SK-N-SH (cell line): ENCODE data around the gene ARHGAP45. TPM values are rescaled to one million over a fixed set of nuclear protein-coding genes. Genes with fewer than 3 reads are reported as not detected.
"Not testable (repeated sequence)": the region's sequence is repeated elsewhere in the genome, so short reads cannot be mapped to it uniquely, and the experiment has no call there.

Experiments used
- CTCF ChIA-PET: fragments of 300-600, 350-600 bp; formaldehyde crosslinking; extraction: SDS; loops from one replicate; lab custom pipeline; 2021; lab: Yijun Ruan, JAX
- POLR2A ChIA-PET: fragments of 350-600 bp; sonication (Branson Sonifier 250); formaldehyde crosslinking; extraction: SDS; loops from one replicate; lab custom pipeline; 2020; ENCODE audit warnings: antibody characterized with exemption, inconsistent platforms; lab: Yijun Ruan, JAX
- DNase-seq: peaks from one replicate; pipeline ENCODE4 v3.0.0; 2012
- H2AFZ ChIP-seq: fragments of 200-600 bp; sonication (generic); 2 replicates; pipeline ENCODE4 v1.8.1; 2016; ENCODE audit warnings: antibody characterized with exemption, mild to moderate bottlenecking, low read depth
- H3F3A ChIP-seq: fragments of 200-600 bp; sonication (generic); replicated peaks from 2 replicates; pipeline ENCODE3; 2016; ENCODE audit warnings: antibody characterized with exemption, mild to moderate bottlenecking; ENCODE audit not compliant: insufficient read depth
- H3K27ac ChIP-seq, 2 experiments: fragments of 200-500 bp in 1 of 2; fragments of 200-600 bp in 1 of 2; sonication (Bioruptor generic) in 1 of 2; sonication (generic), shearing (Covaris generic) in 1 of 2; 2 replicates each; pipeline versions ENCODE4 v1.5.1 to v1.6.1; 2014 to 2016; ENCODE audit warnings: low read depth in 2 of 2, inconsistent platforms in 1 of 2, low read length in 1 of 2, mild to moderate bottlenecking in 1 of 2, mixed read lengths in 1 of 2
- H3K27me3 ChIP-seq: fragments of 200-600 bp; sonication (generic), shearing (Covaris generic); 2 replicates; pipeline ENCODE4 v1.6.1; 2016; ENCODE audit warnings: mixed run types; ENCODE audit not compliant: insufficient read depth
- H3K36me3 ChIP-seq, 2 experiments: fragments of 200-500 bp in 1 of 2; fragments of 200-600 bp in 1 of 2; sonication (Bioruptor generic) in 1 of 2; sonication (generic) in 1 of 2; replicated peaks in 1 of 2; 2 replicates each; pipeline versions ENCODE3 to v1.5.1; 2014 to 2016; ENCODE audit warnings: low read length in 1 of 2, mild to moderate bottlenecking in 1 of 2; ENCODE audit not compliant: insufficient read depth in 2 of 2, control insufficient read depth in 1 of 2
- H3K4me1 ChIP-seq, 2 experiments: fragments of 200-500 bp in 1 of 2; fragments of 200-600 bp in 1 of 2; sonication (Bioruptor generic) in 1 of 2; sonication (generic), shearing (Covaris generic) in 1 of 2; 2 replicates each; pipeline versions ENCODE4 v1.5.1 to v1.6.1; 2014 to 2016; ENCODE audit warnings: low read depth in 1 of 2, low read length in 1 of 2, mixed run types in 1 of 2; ENCODE audit not compliant: insufficient read depth in 2 of 2, control insufficient read depth in 1 of 2
- H3K4me2 ChIP-seq: fragments of 200-600 bp; sonication (generic), shearing (Covaris generic); 2 replicates; pipeline ENCODE4 v1.6.1; 2017; ENCODE audit warnings: mixed run types
- H3K4me3 ChIP-seq, 2 experiments: fragments of 200-500 bp in 1 of 2; fragments of 200-600 bp in 1 of 2; sonication (Bioruptor generic) in 1 of 2; sonication (generic), shearing (Covaris generic) in 1 of 2; 2 replicates each; pipeline versions ENCODE4 v1.5.1 to v1.8.1; 2014 to 2016; ENCODE audit warnings: low read depth in 2 of 2, inconsistent platforms in 1 of 2, low read length in 1 of 2, mild to moderate bottlenecking in 1 of 2, mixed read lengths in 1 of 2, moderate library complexity in 1 of 2
- H3K79me2 ChIP-seq: fragments of 200-600 bp; sonication (generic); 2 replicates; pipeline ENCODE4 v1.8.1; 2017; ENCODE audit warnings: mild to moderate bottlenecking; ENCODE audit not compliant: insufficient read depth
- H3K9ac ChIP-seq: fragments of 200-600 bp; sonication (generic); 2 replicates; pipeline ENCODE4 v1.6.1; 2017; ENCODE audit warnings: mixed run types
- H3K9me2 ChIP-seq: fragments of 200-600 bp; sonication (generic); 2 replicates; pipeline ENCODE4 v1.6.1; 2017; ENCODE audit warnings: mixed run types
- H3K9me3 ChIP-seq: fragments of 200-600 bp; sonication (generic); 2 replicates; pipeline ENCODE4 v1.6.1; 2017; ENCODE audit warnings: mixed run types, mild to moderate bottlenecking, moderate library complexity
- H4K20me1 ChIP-seq: fragments of 200-600 bp; sonication (generic); 2 replicates; pipeline ENCODE4 v1.6.1; 2017; ENCODE audit warnings: mild to moderate bottlenecking, mixed run types; ENCODE audit not compliant: insufficient read depth
- EZH2phosphoT487 ChIP-seq: fragments of 200-600 bp; sonication (generic); IDR thresholded peaks from 2 replicates; pipeline ENCODE4 v1.6.1; 2017; ENCODE audit warnings: low read depth, mixed run types, mild to moderate bottlenecking, antibody characterized with exemption, moderate library complexity, borderline replicate concordance
- FOSL2 ChIP-seq: IDR thresholded peaks from 2 replicates; pipeline ENCODE4 v1.4.0; 2012; ENCODE audit warnings: low read depth, mild to moderate bottlenecking, moderate library complexity, borderline replicate concordance
- JUND ChIP-seq: IDR thresholded peaks from 2 replicates; pipeline ENCODE4 v1.4.0; 2012
- MXI1 ChIP-seq: IDR thresholded peaks from 2 replicates; pipeline ENCODE4 v1.6.1; 2012; ENCODE audit warnings: mild to moderate bottlenecking, low read depth, low read length, improper control_type of control experiment
- NFIC ChIP-seq: IDR thresholded peaks from 2 replicates; pipeline ENCODE4 v1.4.0; 2012; ENCODE audit warnings: borderline replicate concordance
- NRF1 ChIP-seq: IDR thresholded peaks from 2 replicates; pipeline ENCODE4 v1.6.1; 2012; ENCODE audit warnings: low read depth, mild to moderate bottlenecking, low read length
- RAD21 ChIP-seq: IDR thresholded peaks from 2 replicates; pipeline ENCODE4 v1.6.1; 2012; ENCODE audit warnings: mild to moderate bottlenecking, low read length
- RCOR1 ChIP-seq: fragments of 150-350 bp; IDR thresholded peaks from 2 replicates; pipeline ENCODE4 v1.6.1; 2017; ENCODE audit warnings: antibody characterized with exemption, low read length
- RFX5 ChIP-seq: IDR thresholded peaks from 2 replicates; pipeline ENCODE4 v1.6.1; 2012; ENCODE audit warnings: mild to moderate bottlenecking, improper control_type of control experiment, low read length
- USF2 ChIP-seq: fragments of 150-350 bp; IDR thresholded peaks from 2 replicates; pipeline ENCODE4 v1.6.1; 2017; ENCODE audit warnings: antibody characterized with exemption, low read length, low read depth, borderline replicate concordance
- ZBTB33 ChIP-seq: IDR thresholded peaks from 2 replicates; pipeline ENCODE4 v1.4.0; 2012; ENCODE audit warnings: low read depth, borderline replicate concordance
- WGBS: methylation state at CpG from one replicate; pipeline ENCODE4 v1.1.6; 2017; ENCODE audit warnings: low lambda C conversion rate; 5-methylcytosine and 5-hydroxymethylcytosine counted together
- polyA plus RNA-seq, 3 experiments: library from polyadenylated mRNA; depleted of rRNA; stranded (reverse); fragments of >200 nt; gene quantifications; 2 replicates each; pipeline ENCODE4 v1.2.3, GENCODE V29; 2012

ARHGAP45 gene
- polyA plus RNA-seq, 1 of the 3 experiments (the other 2 are of a cell fraction), result 4.2 TPM

DNA sequence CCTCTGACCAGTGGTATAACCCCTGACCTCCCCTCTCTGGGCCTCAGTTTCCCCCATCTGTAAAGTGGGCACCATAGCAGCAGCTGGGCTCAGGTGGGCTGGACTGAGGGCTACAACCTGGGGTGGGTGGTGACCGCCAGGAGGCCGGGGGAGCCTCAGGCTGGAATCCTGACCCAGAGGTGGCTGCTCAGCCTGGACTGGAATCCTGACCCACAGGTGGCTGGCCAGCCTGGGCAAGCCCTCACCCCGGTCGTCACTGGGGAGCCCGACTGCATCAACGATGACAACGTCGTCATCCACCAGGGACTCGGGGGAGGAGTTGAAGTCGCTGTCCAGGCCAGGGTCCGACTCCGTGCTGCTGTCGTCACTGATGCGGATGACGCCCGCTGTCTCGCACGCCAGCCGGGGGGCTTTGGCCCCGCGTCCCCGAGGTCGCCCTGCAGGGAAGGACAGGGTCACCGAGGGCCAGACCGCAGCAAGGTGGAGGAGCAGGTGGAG is 47.1 kb downstream of the ARHGAP45 start:
- Histone ChIP-seq H3K79me2 (no peaks in the 10 kb centered on the region), H3K36me3 (peaks cover 0 to 28% of the 10 kb centered on the region in 2 experiments), H3K4me1 (peaks cover 5 to 7% of the 10 kb centered on the region in 2 experiments; a peak in 2 of 4 replicates), H3F3A (peaks cover 4% of the 10 kb centered on the region), H2AFZ (no peak overlapping the region), H4K20me1 (no peaks in the 10 kb centered on the region), H3K4me3 (no peak overlapping the region), H3K4me2 (no peak overlapping the region), H3K9ac (no peak overlapping the region), H3K27ac (peak overlapping the region; percentile 32 to 79; a peak in 2 of 4 replicates), H3K9me3 (no peaks in the 10 kb centered on the region), H3K27me3 (no peaks in the 10 kb centered on the region), H3K9me2 (no peaks in the 10 kb centered on the region)
- no CpG with 5 or more reads among the region's 25 CpGs for WGBS
- no peak for DNase-seq
- no peak for TF ChIP-seq EZH2phosphoT487
- no peak for TF ChIP-seq RFX5
- TF ChIP-seq ZBTB33, result no peak
- TF ChIP-seq NFIC, result no peak
- TF ChIP-seq JUND, result no peak
- TF ChIP-seq NRF1, result no peak
- TF ChIP-seq FOSL2, result no peak
- no peak for TF ChIP-seq RAD21
- TF ChIP-seq USF2, result no peak
- TF ChIP-seq RCOR1, result no peak
- no peak for TF ChIP-seq MXI1
- CTCF ChIA-PET, result interaction anchor here (0.6 to 3.8 kb wide), 44 partner anchors 9 to 485 kb away, joined by 3 to 63 read pairs (median 7); partner anchors contain the start of genes ARHGAP45, ATP5F1D, GPX4 and POLR2E
- POLR2A ChIA-PET, result interaction anchor here (0.9 to 2.0 kb wide), 2 partner anchors 10 to 80 kb away, joined by 9 to 15 read pairs; partner anchors contain the start of gene GPX4

DNA sequence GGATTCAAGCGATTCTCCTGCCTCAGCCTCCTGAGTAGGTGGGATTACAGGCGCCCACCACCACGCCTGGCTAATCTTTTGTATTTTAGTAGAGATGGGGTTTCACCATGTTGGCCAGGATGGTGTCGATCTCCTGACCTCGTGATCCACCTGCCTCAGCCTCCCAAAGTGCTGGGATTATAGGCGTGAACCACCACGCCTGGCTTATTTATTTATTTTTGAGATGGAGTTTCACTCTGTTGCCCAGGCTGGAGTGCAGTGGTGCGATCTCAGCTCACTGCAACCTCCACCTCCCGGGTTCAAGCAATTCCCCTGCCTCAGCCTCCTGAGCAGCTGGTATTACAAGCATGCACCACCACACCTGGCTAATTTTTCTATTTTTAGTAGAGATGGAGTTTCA is 47.8 kb downstream of the ARHGAP45 start:
- peaks cover 0 to 29% of the 10 kb centered on the region in 2 experiments for H3K36me3 ChIP-seq
- H4K20me1 ChIP-seq, H3K9me3 ChIP-seq, H3K4me3 ChIP-seq, H3K27ac ChIP-seq, H3K4me1 ChIP-seq, POLR2A ChIA-PET, H3F3A ChIP-seq, H3K27me3 ChIP-seq, H2AFZ ChIP-seq, H3K9me2 ChIP-seq, H3K9ac ChIP-seq, H3K79me2 ChIP-seq, H3K4me2 ChIP-seq, DNase-seq: not testable (repeated sequence)
- WGBS, result 97% methylated on average over 9 of the region's 9 CpGs
- CTCF ChIA-PET, result interaction anchor here (2.2 to 3.8 kb wide), 5 partner anchors 8 to 126 kb away, joined by 12 to 44 read pairs (median 32); partner anchors contain the start of genes ATP5F1D and GPX4
